DOHH2 (cell line): ENCODE data around the gene EPGN.

Experiments
- H3F3A ChIP-seq: fragments of 200-600 bp; sonication (generic), shearing (Covaris generic); 2 replicates; pipeline ENCODE4 v1.6.0; 2016; ENCODE audit warnings: antibody characterized with exemption, mild to moderate bottlenecking; ENCODE audit not compliant: control insufficient read depth, insufficient read depth
- H3K27ac ChIP-seq: fragments of 200-600 bp; sonication (generic); 2 replicates; pipeline ENCODE4 v1.5.1; 2014; ENCODE audit warnings: low read depth, mild to moderate bottlenecking, low read length, moderate library complexity
- H3K27me3 ChIP-seq: fragments of 200-600 bp; sonication (generic); 2 replicates; pipeline ENCODE4 v1.6.1; 2014; ENCODE audit warnings: mild to moderate bottlenecking, low read length, mixed read lengths; ENCODE audit not compliant: control insufficient read depth
- H3K36me3 ChIP-seq: fragments of 200-600 bp; sonication (generic); 2 replicates; pipeline ENCODE4 v1.6.1; 2014; ENCODE audit warnings: mild to moderate bottlenecking, low read length, moderate library complexity, mixed read lengths; ENCODE audit not compliant: control insufficient read depth
- H3K4me1 ChIP-seq: fragments of 200-600 bp; sonication (generic); 2 replicates; pipeline ENCODE4 v1.6.1; 2014; ENCODE audit warnings: mild to moderate bottlenecking, low read length, mixed read lengths; ENCODE audit not compliant: control insufficient read depth
- H3K4me2 ChIP-seq: fragments of 200-600 bp; sonication (generic); 2 replicates; pipeline ENCODE4 v1.6.0; 2014; ENCODE audit warnings: mild to moderate bottlenecking, low read length, moderate library complexity
- H3K4me3 ChIP-seq: fragments of 200-600 bp; sonication (generic); 2 replicates; pipeline ENCODE4 v1.5.1; 2014; ENCODE audit warnings: mild to moderate bottlenecking, low read length, mixed read lengths
- H3K79me2 ChIP-seq: fragments of 200-600 bp; sonication (generic); 2 replicates; pipeline ENCODE4 v1.6.1; 2014; ENCODE audit warnings: mild to moderate bottlenecking, low read length, mixed read lengths; ENCODE audit not compliant: control insufficient read depth
- H3K9me2 ChIP-seq: fragments of 200-600 bp; sonication (generic); replicated peaks from 2 replicates; pipeline ENCODE4 v1.6.1; 2014; ENCODE audit warnings: mild to moderate bottlenecking, low read length, mixed read lengths; ENCODE audit not compliant: control insufficient read depth
- H3K9me3 ChIP-seq: fragments of 200-600 bp; sonication (generic); 2 replicates; pipeline ENCODE4 v1.6.1; 2014; ENCODE audit warnings: antibody characterized with exemption, low read length, mixed read lengths; ENCODE audit not compliant: control insufficient read depth, insufficient read depth
- H4K20me1 ChIP-seq: fragments of 200-600 bp; sonication (generic); 2 replicates; pipeline ENCODE4 v1.6.0; 2014; ENCODE audit warnings: low read depth, mild to moderate bottlenecking, antibody characterized with exemption, low read length, moderate library complexity; ENCODE audit not compliant: control insufficient read depth, insufficient read depth
- CTCF ChIP-seq: fragments of 200-600 bp; sonication (generic); IDR thresholded peaks from one replicate; pipeline ENCODE4 v1.5.1; 2014; ENCODE audit warnings: antibody characterized with exemption, mild to moderate bottlenecking, low read depth, low read length; ENCODE audit not compliant: poor library complexity, severe bottlenecking
- EZH2phosphoT487 ChIP-seq: fragments of 200-600 bp; sonication (generic); IDR thresholded peaks from 2 replicates; pipeline ENCODE4 v1.6.1; 2017; ENCODE audit warnings: borderline replicate concordance, mild to moderate bottlenecking, antibody characterized with exemption, low read length, moderate library complexity, mixed read lengths

EPGN gene

GRCh38 chr4:74331944-74332343, 23.7 kb downstream of the EPGN start:
- no peak overlapping the region for H3K4me3 ChIP-seq
- H3K9me2 ChIP-seq: no peaks in the 10 kb centered on the region
- H3F3A ChIP-seq: no peaks in the 10 kb centered on the region
- H3K4me2 ChIP-seq: no peak overlapping the region
- H3K36me3 ChIP-seq: no peaks in the 10 kb centered on the region
- H3K79me2 ChIP-seq: no peaks in the 10 kb centered on the region
- H3K4me1 ChIP-seq: peaks cover 11% of the 10 kb centered on the region
- 0 out of 2 replicates have a peak, but pooled peaks cover 6% of the 10 kb centered on the region for H3K27me3 ChIP-seq
- H3K9me3 ChIP-seq: no peaks in the 10 kb centered on the region
- no peak overlapping the region for H3K27ac ChIP-seq
- no peak for TF ChIP-seq CTCF
- no peak for TF ChIP-seq EZH2phosphoT487
- no peaks in the 10 kb centered on the region for H4K20me1 ChIP-seq

GRCh38 chr4:74334636-74335035, 26.4 kb downstream of the EPGN start:
- Histone ChIP-seq H3K9me2 (no peaks in the 10 kb centered on the region), H3K79me2 (no peaks in the 10 kb centered on the region), H3K9me3 (no peaks in the 10 kb centered on the region), H3K27ac (no peak overlapping the region), H4K20me1 (no peaks in the 10 kb centered on the region), H3F3A (no peaks in the 10 kb centered on the region), H3K4me3 (no peak overlapping the region), H3K27me3 (no peaks in the 10 kb centered on the region), H3K36me3 (no peaks in the 10 kb centered on the region), H3K4me2 (no peak overlapping the region), H3K4me1 (peaks cover 11% of the 10 kb centered on the region)
- no peak for TF ChIP-seq EZH2phosphoT487
- no peak for TF ChIP-seq CTCF

- Histone ChIP-seq H3F3A (no peaks in the 10 kb centered on the region), H3K4me2 (no peak overlapping the region), H3K36me3 (no peaks in the 10 kb centered on the region), H3K4me3 (no peak overlapping the region), H3K79me2 (no peaks in the 10 kb centered on the region), H3K27me3 (no peaks in the 10 kb centered on the region), H3K4me1 (peaks cover 11% of the 10 kb centered on the region), H4K20me1 (no peaks in the 10 kb centered on the region), H3K27ac (no peak overlapping the region), H3K9me3 (no peaks in the 10 kb centered on the region), H3K9me2 (no peaks in the 10 kb centered on the region)
- TF ChIP-seq CTCF (no peak), EZH2phosphoT487 (no peak)
Observed at GRCh38 chr4:74335341-74336021, 27.2 kb downstream of the EPGN start.
